HFF-Myc (cell line): Measurements from ENCODE around the gene SLC35D1.

Experiments
- DNase-seq: peaks from one replicate; pipeline ENCODE4 v3.0.0-alpha.2; 2011; ENCODE audit warnings: low read depth; ENCODE audit errors: extremely low read depth
- H3K4me3 ChIP-seq: replicated peaks from 2 replicates; pipeline ENCODE4 v1.5.1; 2011; ENCODE audit warnings: low read depth, mild to moderate bottlenecking, control low read depth, low read length
- TF ChIP-seq, protein P1 (sequence below): IDR thresholded peaks from 2 replicates; pipeline ENCODE4 v1.5.1; 2012; ENCODE audit warnings: mild to moderate bottlenecking, low read depth, low read length, control low read depth; ENCODE audit errors: missing control alignments

The SLC35D1 gene

DNA sequence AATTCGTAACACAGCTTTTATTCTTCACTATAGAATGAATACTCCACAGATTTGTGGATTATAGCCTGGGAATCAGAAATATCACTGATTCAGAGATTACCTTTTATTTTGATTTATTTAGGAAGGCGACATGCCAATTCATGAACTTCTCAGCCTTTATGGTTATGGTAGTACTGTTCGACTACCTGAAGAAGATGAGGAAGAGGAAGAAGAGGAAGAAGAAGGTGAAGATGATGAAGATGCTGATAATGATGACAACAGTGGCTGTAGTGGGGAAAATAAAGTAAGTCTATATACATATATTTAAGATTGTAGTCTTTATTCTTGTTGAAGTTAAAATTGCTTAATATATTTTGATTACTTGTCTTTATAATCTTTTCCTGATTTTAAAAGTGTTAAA, 96.0 kb downstream of the SLC35D1 start:
- no peak overlapping the region for H3K4me3 ChIP-seq
- DNase-seq, result no peak
- TF ChIP-seq, protein P1, sequence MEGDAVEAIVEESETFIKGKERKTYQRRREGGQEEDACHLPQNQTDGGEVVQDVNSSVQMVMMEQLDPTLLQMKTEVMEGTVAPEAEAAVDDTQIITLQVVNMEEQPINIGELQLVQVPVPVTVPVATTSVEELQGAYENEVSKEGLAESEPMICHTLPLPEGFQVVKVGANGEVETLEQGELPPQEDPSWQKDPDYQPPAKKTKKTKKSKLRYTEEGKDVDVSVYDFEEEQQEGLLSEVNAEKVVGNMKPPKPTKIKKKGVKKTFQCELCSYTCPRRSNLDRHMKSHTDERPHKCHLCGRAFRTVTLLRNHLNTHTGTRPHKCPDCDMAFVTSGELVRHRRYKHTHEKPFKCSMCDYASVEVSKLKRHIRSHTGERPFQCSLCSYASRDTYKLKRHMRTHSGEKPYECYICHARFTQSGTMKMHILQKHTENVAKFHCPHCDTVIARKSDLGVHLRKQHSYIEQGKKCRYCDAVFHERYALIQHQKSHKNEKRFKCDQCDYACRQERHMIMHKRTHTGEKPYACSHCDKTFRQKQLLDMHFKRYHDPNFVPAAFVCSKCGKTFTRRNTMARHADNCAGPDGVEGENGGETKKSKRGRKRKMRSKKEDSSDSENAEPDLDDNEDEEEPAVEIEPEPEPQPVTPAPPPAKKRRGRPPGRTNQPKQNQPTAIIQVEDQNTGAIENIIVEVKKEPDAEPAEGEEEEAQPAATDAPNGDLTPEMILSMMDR, result no peak

DNA sequence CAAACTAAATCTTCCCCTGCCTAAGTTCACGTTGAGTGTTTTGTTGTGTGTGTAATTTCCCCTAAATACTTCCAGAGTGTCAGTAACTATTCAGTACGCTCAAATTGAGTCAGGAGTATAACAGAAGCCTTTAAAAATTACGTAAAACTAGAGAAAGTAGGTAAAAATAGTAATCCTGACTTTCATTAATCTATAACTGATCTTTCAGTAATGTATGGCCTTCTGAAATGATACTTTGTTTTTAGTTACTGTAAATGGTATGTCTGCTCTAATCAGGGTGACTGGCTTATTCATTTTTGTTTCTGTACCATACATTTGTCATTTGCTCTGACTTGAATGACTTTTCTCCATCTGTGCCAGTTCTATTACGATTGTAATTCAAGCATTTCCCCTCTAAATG, 99.7 kb downstream of the SLC35D1 start:
- DNase-seq, result no peak
- TF ChIP-seq, protein P1, result no peak
- no peak overlapping the region for H3K4me3 ChIP-seq

DNA sequence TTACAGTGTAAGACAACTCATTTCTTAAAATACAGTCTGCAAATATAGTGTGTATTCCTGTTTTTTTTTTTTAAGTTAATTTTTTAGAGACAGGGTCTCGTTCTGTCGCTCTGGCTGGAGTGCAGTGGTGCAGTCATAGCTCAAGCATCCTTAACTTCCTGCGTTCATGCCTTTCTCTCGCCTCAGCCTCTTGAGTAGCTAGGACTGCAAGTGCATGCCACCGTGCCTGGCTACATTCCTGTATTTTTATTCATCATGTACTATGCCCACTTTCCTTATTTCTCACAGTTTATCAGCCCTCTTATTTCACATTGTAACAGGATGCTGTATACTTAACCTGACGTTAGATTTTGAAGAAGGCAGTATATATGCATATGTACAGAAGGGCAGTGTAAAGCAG, 102.4 kb downstream of the SLC35D1 start:
- no peak for DNase-seq
- no peak overlapping the region for H3K4me3 ChIP-seq
- TF ChIP-seq, protein P1, result no peak
